Erythroblast (primary cell): ENCODE results near the gene MRPS35.

ENCODE experiments used
- DNase-seq, 2 experiments: peaks; one replicate each; lab custom pipeline; 2025; lab: John Stamatoyannopoulos, UW
- GATA1 ChIP-seq: IDR thresholded peaks from 2 replicates; pipeline ENCODE4 v1.6.1; 2011; ENCODE audit warnings: low read depth, mild to moderate bottlenecking, control low read depth, low read length, moderate library complexity
- POLR2A ChIP-seq: IDR thresholded peaks from 2 replicates; pipeline ENCODE4 v1.6.1; 2011; ENCODE audit warnings: mild to moderate bottlenecking, low read length

MRPS35 gene

DNA sequence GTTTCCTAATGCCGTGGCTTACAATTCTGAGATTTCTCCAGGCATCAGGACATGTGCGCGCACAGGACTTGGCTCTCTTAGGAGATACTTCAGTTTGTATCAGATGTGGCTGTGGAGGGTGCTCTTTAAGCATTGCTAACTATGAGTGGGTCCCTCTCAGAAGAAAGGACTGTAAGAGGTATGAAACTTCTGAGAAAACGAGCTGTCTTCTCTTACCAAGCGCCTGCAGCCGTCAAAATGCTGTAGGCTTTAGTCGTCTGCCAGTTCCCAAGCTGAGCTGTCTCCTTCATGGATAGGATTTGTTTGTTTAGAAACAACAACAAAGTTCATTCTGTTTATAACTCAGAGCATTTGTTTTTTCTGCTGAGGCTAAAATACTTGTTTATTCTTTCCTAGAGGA lies 85.5 kb downstream of the MRPS35 start:
- no peak for DNase-seq
- TF ChIP-seq GATA1, result no peak
- TF ChIP-seq POLR2A, result no peak

DNA sequence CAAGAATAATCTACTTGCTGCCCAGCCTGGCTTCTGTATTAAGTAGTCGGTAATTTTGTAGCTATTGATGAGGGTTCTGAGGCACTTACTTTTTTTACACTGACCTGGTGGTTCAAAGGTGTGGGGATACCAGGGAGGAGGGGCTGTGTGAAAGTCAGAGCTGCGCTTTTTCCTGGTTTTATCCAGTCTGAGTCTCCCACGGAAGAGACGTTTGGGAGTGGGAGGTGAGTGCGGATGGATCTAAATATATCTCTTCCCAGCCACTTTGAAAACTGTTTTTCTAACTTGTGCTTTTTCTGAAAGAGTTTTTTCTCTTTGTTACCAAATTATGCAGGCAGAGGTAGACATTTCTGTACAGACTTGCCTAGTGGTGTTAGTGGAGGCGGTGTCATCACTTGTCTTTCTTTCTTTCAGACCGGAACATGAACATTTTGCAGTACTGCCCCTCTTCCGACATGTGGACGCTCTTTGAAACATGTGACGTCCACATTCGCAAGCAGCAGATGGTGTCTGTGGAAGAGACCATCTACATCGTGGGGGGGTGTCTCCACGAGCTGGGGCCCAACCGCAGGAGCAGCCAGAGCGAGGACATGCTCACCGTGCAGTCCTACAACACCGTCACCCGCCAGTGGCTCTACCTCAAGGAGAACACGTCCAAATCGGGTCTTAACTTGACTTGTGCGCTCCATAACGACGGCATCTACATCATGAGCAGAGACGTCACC lies 86.8 kb downstream of the MRPS35 start:
- DNase-seq, result no peak
- no peak for TF ChIP-seq POLR2A
- no peak for TF ChIP-seq GATA1

DNA sequence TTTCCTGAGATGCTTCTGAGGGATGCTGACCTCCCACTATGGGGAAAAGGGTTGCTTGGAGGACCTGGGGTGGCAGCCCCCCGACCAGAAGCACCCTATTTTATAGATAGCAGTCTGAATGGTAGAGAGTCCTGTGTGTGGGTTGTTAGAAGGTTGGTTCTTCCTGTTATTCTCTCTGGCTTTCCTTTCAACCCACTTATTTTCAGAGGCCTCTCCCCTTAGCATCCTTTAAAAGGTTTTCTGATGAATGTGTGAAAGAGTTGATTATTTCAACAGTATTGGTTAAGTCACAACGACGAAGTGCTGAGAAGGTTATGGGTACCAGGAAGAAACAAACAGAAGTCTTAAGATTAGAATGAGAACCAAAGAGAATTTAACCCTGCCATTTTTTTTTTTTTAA lies 90.2 kb downstream of the MRPS35 start:
- no peak for DNase-seq
- TF ChIP-seq POLR2A (no peak), GATA1 (no peak)

DNA sequence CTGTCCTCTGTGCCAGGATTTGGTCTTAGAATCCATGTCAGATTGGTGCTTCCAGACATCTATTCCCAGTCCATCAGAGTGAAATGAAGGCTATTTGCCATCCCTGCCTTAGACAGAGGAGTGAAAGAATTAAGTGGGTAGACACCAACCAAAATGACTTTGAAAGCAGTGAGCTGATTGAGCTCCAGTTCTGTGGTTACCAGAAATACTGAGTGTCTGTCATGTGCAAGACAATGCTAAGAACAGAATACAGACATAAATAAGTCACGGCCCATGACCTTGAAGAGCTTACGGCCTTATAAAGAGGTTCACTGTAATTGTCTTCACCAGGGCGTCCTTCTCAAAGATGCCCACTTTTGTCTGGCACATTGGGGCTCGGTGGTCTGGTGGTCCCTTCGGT lies 91.0 kb downstream of the MRPS35 start:
- TF ChIP-seq POLR2A (no peak), GATA1 (no peak)

DNA sequence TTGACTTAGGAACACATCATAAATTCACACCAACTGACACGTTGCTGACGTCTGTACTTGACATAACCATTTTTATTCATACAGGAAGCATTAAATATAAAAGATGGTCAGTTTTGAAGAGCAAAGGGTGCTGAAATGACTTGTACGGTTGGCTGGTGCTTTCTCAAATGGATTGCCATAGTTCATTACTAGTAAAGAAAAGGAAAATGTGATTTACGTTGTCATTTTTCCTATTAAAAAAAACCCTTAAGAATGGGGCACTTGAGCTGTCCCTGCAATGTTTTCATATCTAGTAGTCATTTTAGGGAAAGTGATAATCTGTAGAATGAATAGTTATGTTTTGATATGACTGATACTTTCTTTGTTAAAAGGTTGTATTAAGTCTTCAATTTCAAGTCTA lies 91.9 kb downstream of the MRPS35 start:
- TF ChIP-seq POLR2A, result no peak
- TF ChIP-seq GATA1, result no peak

More for the DNA sequence above, 91.0 kb downstream of the MRPS35 start:
- no peak for DNase-seq

DNA sequence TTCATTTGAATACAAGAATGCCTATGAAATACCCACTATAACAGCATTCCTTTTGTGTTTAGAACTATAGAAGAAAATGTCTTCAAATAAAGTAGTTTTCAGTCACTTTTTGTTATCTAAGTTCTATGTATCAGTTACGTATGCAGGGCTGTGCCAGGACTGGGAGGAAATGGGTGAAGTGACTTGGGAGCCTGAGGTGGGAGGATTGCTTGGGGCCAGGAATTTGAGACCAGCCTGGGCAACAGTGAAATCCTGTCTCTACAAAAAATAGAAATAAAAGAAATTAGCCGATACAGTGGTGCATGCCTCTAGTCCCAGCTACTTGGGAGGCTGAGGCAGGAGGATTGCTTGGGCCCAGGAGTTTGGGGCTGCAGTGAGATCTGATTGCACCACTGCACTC lies 92.3 kb downstream of the MRPS35 start:
- DNase-seq, result no peak
- TF ChIP-seq GATA1 (no peak), POLR2A (no peak)

More for the DNA sequence above, 91.9 kb downstream of the MRPS35 start:
- no peak for DNase-seq

DNA sequence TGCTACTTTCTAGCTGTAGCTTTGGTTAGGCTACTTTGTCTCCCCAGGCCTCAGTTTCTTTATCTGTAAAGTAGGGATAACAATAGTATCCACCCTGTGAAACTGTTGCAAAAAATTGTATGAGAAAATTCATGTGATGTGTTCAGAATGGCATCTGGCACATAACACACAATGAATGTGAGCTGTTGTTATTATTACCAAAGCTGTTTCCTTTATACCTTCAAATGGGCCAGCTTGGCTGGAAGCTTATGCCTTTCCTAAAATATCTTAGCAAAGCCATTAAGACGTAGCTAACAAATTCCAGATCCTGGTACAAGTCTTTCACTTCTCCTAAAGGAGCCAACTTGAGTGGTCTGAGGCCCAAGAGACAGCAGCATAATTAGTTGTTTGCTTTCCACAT lies 94.6 kb downstream of the MRPS35 start:
- no peak for TF ChIP-seq GATA1
- TF ChIP-seq POLR2A, result no peak
- DNase-seq, result no peak
